GM04504 (cell line): ENCODE results near the gene PEX11B.

Experiments
- DNase-seq: peaks from one replicate; pipeline ENCODE4 v3.0.0-alpha.2; 2012; ENCODE audit warnings: low read depth

PEX11B gene

DNA sequence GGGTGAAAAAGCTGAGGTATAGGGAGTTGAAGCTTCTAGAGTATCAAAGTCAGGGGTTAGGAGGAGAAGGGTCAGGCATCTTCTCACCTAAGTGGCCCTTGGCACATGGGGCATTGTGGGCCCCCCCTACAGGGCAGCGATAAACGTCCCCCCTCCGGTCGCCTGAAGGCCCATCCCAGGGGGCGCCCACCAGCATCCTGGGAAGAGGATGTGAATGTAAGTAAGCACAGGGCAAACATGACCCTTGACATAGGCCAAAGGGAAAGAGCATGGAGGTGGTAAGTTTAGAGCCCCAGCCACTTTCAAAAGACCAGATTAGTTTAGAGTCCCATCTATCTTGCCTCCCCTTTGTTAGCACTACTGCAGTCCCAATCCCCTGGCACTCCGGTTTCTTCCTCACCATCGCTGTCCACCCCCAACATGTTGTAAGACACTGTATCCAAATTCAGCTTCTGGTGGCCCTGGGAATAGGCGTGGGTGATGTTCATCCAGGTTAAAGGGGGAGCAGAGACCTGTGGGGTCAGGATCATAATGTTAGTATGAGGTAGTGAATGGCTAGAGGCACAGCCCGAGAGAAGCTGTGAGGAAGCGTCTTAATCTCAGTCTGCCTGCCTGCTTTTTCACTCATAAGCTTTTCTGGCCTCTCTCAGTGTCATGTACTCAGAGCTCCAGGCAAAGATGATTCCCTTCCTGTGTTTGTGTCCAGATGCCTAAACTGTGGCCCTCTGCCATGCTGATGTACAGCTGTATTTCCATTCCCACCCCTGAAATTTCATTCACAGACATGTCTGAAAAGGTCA lies 11.4 kb downstream of the PEX11B start:
- DNase-seq: no peak

DNA sequence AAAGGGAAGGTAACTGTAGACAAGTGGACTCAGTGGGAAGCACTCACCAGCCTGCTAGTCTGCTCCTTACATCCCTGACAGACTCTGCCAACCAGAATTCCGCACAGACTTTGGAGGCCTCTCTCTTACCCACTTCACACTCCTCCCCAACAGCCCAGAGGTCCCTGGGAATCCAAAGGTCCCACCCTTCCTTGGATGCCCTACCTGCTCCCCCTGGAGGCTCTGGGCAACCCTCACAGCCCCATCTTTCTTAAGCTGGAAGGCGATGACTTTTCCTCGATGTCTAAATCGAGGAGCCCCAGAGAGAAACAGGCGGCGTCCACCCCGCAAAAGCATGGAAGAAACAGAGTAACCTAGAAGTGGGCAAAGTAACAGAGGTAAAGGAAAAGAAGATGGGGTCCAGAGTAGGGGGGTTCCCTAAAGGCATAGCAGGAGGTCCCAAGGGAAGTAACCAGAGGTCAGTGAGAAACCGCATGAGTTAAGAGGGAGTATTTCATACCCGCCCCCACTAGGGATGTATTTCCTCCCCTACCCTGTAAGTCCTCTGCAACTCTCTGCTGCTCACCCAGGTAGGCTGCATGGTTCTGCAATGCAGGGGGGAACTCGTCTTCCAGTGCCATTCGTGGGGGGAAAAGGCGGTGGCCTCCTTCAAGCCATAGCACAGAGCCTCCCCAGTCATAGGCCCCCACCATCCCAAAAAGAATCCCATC lies 17.1 kb downstream of the PEX11B start:
- DNase-seq: no peak

DNA sequence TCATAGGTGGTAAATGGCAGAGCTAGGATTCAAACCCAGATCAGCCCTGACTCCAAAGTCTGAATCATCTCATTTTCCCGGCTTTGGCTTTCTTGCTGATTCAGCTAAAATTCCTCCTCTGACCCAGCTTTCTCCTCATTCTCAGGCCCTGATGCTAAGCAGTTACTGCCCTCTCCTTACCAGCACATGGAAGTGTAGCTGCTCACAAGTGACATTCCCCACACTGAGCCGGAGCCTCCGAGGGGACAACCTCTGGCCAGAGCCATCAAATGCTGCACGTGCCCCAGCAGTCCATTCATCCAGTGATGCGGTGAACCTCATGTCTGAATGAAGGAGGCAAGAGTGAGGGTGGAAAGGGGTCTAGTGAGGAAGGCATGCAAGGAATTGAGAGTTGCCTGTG lies 19.8 kb downstream of the PEX11B start:
- DNase-seq: no peak

GRCh38 chr1:145897969-145898368 lies 20.5 kb downstream of the PEX11B start:
- no peak for DNase-seq

- DNase-seq: no peak
Measured at GRCh38 chr1:145895471-145895870, 23.0 kb downstream of the PEX11B start.

DNA sequence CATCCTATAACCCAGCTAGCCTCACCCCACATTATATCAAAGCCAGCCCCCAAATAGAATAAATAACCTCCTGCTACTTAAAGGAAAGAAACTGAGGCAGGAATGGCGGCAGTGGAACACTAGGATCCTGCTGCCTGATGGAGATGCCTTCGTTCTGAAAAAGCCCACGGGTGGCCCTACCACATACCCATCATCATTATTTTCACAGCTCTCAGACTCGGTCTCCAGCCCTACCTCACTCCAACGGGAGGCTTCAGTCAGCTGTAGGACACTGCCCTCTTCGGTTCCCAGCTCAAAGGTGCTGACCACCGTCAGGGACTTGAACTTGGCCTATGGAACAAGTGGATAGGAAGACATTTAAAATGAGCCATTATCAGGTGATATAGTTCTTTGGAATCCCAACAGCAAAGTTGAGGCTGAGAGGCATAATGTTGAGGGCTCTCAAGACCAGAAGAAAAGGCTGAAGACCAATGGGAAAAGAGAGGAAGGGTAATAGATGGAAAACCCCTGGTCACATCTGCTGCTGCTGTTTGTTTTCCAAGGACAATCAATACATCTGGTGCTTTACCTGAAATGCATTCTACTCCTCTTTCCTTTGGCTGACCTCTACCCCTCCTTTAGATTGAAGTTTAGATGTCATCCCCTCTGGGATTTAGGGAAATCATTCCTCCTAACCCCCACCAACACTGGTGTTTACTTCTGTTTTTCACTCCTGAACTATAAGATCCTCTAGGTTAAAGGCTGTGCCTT lies 25.0 kb downstream of the PEX11B start:
- DNase-seq: no peak

GRCh38 chr1:145892486-145893087 lies 25.9 kb downstream of the PEX11B start:
- no peak for DNase-seq

GRCh38 chr1:145891587-145892485 lies 26.7 kb downstream of the PEX11B start:
- DNase-seq: peak; percentile 97

DNA sequence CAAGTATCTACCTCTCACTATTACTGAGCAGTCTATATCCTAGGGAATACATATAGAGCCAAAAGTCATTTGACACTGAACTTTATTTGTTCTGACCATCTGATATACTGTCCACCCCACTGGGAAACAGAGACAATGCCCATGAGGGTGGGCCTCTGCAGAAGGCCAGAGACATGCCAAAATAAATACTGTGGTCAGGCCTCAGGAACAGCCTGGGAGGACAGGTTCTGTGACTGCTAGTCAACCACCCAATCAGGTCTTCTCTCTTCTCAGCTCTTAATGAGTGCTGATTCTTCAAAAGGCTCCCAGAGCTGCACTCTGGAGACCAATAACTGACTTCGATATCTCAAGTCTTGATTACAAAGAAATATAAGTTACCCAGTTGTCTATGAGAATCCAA lies 27.4 kb downstream of the PEX11B start:
- no peak for DNase-seq

DNA sequence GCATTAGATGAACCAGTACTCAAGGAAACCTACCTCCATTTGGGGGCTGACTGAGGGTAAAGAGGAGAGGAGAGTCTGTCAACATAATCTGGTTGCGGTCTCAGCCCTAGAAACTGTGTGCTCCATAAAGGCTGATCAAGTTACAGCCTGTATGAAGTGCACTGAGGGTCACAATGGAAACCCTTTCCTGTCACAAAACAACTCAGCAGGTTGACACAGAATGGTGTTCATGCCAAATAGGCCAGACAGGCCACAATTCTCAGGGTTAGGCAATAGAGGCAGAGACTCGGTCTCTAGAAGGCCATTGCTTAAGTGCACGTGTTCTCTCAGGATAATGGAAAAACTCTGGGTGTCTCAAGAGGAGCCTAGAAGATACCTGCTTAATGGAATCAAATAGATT lies 28.8 kb downstream of the PEX11B start:
- no peak for DNase-seq

GRCh38 chr1:145887631-145888030 lies 30.9 kb downstream of the PEX11B start:
- no peak for DNase-seq

- no peak for DNase-seq
Measured at GRCh38 chr1:145886816-145887215, 31.7 kb downstream of the PEX11B start.

GRCh38 chr1:145886390-145886789 lies 32.1 kb downstream of the PEX11B start:
- no peak for DNase-seq

- DNase-seq: no peak
Measured at GRCh38 chr1:145885738-145886287, 32.7 kb downstream of the PEX11B start, which contains the start of gene ANKRD35. ANKRD35 (minus strand) TSS chr1:145885866; CDS start chr1:145885758, 108 bp downstream.

DNA sequence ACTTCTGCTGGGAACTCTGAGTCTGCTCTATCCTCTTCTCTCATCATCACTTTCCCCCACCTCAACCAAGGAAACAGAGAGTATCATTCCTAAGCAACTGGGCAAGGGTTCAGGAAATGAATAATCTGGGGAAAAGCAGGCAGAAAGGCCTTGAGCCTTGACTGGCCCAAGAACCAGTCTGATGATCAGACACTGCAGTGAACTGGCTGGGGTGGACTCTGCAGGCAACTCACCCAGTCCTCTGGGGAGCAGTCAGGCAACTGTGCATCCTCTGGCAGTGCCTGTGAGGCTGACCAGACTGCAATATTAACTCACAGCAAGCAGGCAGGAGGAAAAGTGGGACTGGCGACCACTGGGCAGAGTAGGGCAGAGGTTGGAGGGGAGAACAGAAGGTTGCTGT lies 33.8 kb downstream of the PEX11B start:
- no peak for DNase-seq

DNA sequence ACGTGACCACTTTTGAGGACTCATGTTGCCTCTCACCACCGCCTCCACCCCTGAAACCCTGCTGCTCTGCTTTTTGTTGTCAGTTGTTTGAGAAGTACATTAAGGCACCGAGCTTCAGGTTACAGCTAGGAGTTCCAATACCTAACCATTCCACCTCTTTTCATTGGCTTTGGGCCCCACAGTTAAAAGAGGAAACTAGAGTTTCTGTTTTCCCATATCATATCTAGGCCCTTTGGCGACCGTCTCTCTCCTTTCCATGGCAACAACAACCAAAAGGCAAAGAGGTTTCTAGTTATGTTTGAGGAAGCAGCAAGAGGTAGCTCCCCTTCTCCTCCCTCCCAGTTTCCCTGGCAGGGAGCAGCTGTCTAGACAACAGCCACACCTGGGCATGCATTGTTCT lies 38.7 kb downstream of the PEX11B start:
- DNase-seq: no peak

GRCh38 chr1:145878724-145879123 lies 39.8 kb downstream of the PEX11B start:
- no peak for DNase-seq

DNA sequence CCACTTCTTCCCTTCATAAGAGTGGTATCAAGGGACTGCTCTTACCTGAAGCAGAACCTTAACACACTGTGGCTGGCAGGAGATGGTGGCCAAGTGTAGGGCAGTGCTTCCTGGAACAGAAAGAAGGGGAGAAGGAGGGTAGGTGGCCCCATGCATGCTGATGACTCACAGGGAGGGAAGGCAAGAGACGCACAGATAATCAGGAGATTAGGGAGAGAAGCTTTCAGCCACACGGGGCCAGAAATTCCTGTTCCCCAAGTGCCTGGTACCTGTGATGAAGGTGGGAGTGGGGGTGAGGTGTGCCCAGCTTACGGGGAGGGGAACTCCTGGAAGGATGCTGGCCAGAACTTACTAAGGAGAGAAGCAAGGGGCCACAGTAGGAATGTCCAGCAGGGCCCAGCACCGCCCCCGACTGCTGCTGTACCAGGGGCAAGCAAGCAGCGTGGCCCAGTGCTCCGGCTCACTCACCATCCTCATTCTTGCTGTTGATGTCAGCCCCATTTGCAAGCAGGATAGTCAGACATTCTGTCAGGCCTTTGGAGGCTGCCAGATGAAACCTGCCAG lies 40.5 kb downstream of the PEX11B start:
- no peak for DNase-seq

- DNase-seq: no peak
Measured at GRCh38 chr1:145874646-145875045, 43.9 kb downstream of the PEX11B start.
